Stimulated activated CD4-positive, alpha-beta T cell treated with anti-CD3 and anti-CD28 coated beads, Interleukin-1b, Interleukin-23, amount 100 ng/mL, for 48 hours (primary cell): ENCODE measurements around the gene LRRC37A.
A peak's percentile ranks its signal among the peaks of the same experiment; 100 is the strongest.
"Not testable (repeated sequence)": the region's sequence is repeated elsewhere in the genome, so short reads cannot be mapped to it uniquely, and the experiment has no call there.

ENCODE experiments used
- DNase-seq: peaks from one replicate; pipeline ENCODE4 v3.0.0-alpha.2; 2020

LRRC37A gene

DNA sequence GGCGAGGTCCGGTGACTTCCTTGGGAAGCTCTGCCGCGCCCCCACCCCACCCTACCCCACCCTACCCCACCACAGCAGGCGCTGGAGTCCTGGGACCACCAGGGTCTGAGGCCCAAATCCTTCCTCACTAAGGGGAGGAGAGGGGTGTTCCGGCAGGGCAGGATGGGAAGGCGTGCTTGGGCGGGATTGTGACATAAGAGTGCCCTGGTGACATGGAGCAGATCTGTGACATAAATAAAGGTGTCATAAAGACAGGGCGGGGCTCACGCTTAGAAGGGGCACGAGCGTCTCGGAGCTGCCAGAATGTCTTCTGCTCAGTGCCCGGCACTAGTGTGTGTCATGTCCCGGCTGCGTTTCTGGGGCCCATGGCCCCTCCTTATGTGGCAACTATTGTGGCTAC is at the start of gene LRRC37A:
Gene LRRC37A, plus strand, starts transcription at position 301 of the 400 bp plus-strand sequence. Its CDS starts 3 bp downstream, at position 304.
- DNase-seq, result not testable (repeated sequence)

DNA sequence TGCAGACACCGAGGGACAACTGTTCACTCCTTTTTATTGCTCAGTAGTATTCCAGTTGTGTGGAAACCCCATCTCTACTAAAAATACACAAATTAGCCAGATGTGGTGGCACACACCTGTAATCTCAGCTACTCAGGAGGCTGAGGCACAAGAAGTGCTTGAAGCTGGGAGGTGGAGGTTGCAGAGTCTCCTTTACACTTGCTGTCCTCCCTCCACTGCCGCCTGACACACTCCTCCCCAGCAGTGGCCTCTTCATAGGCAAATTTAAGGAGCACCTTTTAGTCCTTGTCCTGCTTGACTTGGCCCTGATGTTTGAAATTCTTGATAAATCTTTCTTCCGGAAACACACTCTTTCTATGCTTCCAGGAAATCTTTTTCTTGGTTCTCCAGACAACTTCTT is 45.8 kb upstream of the LRRC37A start:
- DNase-seq, result not testable (repeated sequence)

DNA sequence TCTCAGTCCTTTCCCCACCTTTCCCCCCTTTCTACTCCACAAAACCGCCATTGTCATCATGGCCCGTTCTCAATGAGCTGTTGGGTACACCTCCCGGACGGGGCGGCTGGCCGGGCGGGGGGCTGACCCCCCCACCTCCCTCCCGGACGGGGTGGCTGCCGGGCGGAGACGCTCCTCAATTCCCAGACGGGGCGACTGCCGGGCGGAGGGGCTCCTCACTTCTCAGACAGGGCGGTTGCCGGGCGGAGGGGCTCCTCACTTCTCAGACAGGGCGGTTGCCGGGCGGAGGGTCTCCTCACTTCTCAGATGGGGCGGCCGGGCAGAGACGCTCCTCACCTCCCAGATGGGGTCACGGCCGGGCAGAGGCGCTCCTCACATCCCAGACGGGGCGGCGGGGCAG is 42.1 kb upstream of the LRRC37A start:
- DNase-seq, result not testable (repeated sequence)

DNA sequence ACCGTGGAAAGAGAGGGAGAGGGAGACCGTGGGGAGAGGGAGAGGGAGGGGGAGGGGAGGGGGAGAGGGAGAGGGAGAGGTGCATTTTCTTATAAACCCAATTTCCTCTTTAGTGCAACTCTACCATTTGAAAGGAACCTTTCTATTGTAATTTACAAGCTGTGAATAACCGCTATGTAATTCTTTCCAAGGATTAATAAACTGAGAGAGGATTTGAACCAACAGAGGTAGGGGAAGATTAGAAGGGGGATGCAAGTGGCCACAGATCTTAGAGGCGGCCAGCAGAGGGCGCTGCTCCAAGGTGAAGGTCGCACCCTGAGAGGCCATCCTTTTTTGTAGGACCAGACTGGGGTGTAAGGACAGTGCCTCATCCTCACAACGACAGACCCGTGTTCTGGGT is 41.2 kb upstream of the LRRC37A start:
- peak; percentile 81 for DNase-seq

DNA sequence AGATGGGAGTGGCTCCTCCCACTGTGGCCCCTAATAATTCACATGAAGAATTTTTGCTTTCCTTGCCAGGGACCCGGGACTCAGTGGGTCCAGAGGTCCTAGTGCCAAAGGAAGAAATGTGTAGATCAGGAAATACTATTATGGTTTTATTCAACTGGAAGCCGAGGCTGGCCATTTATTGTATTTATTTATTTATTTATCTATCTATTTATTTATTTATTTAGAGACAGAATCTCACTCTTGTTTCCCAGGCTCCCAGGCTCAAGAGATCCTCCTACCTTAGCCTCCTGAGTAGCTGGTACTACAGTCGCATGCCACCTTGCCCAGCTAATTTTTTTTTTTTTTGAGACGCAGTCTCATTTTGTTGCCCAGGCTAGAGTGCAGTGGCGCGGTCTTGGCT is 40.7 kb upstream of the LRRC37A start:
- not testable (repeated sequence) for DNase-seq

DNA sequence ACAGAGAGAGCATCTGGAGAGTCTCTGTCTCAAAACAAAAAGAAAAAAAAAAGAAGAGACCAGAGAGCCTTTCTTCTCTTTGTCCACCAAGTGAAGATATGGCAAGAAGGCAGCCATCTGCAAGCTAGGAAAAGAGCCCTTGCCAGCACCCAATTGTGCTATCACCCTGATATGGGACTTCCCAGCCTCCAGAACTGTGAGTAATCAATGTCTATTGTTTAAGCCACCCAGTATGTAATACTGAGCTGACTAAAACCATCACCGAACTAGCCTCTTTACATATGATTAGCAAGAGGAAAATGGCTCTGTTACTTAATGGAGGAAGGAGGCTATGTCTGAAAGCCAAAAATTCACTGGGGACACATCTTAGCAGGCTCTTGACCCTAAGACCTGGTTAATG is 38.6 kb upstream of the LRRC37A start:
- not testable (repeated sequence) for DNase-seq

DNA sequence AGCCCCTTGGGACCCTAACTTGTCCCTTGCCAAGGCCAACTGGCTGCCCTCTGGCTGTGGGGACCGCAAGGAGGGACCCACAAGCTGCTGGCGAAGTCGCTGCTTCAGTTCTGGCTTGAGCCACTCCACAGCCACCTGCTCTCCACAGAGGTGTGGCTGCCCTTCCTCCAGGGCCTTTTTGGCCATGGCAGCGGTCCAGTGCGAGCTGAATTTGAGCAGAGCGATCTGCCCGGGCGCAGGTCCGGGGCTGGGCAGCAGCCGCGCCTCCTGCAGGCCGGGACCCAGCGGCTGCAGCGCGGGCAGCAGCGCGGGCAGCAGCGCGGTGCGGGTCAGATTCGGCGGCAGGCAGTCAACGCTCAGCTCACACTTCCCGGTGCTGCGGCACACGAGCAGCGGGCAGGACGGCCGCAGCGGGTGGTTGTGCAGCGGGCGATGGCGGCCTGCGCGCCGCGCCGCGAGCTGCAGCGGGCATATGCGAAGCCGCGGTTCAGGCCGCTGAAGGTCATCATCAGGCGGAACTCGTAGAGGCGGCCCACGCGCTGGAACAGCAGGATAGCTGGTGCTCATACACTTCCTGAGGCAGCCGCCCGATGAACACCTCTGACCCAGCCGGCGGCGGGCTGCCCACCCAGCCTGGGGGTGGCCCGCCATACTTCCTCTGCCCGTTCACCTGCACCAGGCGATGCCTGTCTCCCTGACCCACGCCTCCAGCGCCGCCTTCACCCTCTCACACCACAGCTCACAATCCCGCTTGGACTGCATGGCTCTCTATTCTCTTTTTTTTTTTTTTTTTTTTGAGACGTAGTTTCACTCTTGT is 34.9 kb upstream of the LRRC37A start:
- not testable (repeated sequence) for DNase-seq

DNA sequence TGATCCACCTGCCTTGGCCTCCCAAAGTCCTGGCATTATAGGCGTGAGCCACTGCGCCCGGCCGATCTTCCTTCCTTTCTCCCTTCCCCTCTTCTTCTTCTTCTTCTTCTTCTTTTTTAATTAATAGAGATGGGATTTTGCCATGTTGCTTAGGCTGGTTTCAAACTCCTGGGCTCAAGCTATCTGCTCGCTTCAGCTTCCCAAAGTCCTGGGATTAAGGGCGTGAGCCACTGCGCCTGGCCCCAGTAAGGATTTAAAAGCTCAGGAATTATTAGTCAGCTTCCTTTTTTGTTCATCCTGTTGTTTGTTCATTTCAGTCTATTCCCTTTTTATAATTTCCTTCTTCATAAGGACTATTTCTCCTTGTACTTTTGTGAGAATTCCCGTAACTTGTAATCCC is 32.7 kb upstream of the LRRC37A start:
- no peak for DNase-seq

DNA sequence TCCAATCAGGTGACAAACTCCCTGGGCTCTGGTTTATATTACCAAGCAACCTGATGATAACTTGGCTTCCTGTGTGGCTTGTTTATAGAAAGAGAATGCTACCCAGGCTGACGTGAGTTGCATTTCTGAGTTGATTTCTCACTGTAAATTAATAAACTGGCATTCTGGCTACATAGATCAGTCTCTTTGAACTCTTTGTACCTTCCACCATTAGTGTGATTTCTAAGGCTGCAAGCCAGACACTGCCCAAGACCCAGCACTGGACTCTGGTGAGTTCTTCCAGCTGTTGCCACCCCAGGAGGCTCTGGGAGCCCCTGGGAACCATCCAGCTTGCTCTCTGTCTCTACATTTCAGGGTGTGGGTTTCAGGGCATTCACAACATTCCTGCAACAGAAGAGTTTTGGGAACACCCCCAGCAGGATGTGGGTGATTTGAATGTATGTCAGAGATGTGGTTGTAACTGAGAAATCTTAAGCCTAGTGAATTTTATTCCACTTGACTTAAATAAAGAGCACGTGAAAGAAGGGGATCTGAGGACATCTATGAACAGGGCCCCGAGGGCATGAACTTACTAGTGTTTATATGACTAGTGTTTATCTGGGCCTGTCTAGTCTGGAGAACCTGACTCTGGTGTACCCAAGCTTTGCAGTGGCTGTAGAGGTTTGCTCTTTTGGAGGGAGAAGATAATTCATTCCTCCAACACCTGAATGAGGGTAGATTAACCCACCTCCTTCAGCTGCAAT is 30.3 kb upstream of the LRRC37A start:
- DNase-seq, result peak; percentile 16

DNA sequence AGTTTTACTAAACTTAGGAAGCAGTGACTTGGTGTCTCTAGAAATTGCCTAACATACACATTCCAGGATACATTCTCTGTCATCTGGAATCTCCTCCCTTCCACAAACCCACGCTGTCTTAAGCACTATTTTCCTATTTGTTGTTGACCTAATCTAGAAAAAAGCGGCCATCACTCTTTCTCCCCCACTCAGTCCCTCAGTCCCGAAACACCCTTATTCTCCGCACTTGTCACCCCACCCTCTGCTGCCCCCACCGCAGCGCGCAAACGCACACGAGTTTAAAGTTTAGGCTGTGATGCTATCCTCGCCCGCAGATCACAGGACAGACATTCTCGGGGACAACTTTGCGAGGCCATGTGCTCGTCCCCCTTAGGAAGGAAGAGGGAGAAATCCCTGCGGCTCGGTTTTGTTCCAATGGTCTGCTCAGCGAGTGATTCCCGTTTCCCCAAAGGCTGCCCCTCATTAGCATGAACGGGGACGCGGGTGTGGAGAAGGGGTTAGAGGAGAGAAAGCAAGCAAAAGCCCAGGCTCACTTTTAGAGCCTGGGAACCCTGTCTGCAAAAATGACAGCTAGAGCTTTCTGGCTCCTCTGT is 28.8 kb upstream of the LRRC37A start:
- DNase-seq, result not testable (repeated sequence)

DNA sequence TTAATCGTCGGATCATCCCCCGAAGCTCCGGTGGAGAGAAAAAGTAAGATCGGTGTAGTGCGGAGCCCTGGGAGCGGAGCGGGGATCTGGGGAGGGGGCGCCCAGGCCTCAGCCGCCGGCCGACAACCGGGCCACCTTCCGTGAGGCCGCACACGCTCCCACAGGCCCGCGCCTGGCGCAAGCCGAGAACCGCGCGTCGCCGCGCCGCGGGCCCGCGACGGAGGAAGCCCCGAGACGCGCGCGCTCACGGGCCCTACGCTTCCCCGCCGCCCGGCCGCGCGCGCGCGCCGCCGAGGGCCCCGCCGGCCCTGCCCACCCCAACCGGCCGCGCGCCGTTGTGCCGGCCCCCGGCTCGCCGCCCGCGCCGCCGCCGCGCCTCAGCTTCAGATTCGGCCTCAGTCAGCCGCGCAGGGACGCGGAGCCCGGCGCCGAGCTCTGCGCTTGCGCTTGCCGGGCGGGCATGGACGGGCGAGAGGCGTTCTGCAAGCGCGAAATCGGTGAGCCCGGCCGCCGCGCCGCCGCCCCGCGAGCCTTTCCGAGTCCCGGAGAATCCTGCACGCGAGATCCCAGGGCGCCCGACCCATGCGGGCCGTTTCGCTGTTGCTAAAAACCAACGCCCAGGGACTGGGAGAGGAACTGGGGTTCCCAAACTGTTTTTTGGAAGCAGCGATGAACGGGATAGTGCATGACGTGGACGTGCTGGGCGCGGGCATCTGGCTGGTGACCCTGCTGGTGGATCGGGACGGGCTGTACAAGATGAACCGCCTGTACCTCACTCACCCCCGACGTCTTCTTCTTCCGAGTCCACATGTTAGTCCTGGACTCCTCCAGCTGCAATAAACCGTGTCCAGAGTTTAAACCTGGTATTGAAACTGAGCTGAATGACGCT is 28.0 kb upstream of the LRRC37A start:
- peak; percentile 85 for DNase-seq

DNA sequence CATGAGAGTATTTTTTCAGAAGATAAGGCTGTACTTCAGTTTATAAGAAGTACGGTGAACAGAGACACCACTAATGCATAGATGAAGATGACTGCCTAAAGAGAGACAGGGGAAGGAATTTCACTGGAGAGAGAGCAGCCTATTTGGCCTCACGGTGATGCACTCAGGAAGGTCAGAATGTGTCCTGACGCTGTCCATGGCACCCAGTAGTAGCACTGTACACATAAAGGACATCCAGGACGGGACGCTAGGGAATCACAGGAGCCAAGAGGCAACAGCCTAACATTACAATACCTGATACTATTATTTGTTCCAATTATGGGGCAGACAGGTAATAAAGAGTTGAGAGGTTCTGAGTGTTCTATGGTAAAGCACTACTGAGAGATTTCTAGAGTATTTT is 24.9 kb upstream of the LRRC37A start:
- DNase-seq, result no peak

DNA sequence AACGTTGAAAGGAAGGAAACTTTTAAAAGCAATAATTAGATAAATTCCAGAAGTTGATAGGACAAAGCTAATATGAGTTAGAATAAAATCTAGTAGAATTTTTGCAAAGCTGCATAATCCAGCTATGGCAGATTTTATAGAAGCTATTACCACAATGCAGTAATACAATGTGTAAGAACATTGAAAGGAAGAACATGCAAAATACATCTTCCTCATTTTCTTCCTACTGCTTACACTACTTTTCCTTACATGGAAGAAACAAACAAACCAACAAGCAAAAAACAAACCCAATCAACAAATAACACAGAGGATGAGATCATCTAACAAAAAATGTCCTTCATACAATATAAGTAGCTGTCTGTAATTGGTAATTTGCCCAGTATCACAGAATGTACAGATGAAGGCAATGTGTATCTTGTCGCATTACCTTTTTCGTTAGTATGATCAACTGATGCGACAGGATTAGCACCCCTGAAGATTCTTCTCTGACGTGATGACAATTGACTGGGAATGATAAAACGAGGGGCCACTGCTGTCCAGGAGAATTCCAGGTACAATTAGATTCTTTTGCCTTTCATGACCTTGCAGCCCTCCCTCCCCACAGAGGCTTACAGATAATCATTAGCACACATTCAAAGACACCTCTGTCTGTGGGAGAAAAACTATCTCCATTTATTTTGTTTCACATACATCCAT is 21.2 kb upstream of the LRRC37A start:
- no peak for DNase-seq

DNA sequence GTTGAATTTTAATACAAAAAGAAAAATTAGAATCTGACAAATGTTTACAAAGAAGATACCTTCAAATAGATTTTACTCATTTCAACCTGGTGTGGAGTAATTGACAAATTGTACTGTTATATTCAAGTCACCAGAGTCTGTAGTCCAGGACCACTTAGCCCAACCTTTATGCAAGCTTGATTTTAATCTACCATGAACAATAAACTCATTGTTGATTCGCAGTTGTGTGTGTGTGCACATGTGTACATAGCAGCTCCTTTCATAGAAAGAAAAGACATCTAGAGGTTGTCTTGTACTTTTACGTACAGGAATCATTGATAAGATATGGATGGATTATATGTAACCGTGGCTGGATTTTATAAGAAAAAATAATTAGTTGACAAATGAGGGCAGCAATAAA is 20.7 kb upstream of the LRRC37A start:
- no peak for DNase-seq

DNA sequence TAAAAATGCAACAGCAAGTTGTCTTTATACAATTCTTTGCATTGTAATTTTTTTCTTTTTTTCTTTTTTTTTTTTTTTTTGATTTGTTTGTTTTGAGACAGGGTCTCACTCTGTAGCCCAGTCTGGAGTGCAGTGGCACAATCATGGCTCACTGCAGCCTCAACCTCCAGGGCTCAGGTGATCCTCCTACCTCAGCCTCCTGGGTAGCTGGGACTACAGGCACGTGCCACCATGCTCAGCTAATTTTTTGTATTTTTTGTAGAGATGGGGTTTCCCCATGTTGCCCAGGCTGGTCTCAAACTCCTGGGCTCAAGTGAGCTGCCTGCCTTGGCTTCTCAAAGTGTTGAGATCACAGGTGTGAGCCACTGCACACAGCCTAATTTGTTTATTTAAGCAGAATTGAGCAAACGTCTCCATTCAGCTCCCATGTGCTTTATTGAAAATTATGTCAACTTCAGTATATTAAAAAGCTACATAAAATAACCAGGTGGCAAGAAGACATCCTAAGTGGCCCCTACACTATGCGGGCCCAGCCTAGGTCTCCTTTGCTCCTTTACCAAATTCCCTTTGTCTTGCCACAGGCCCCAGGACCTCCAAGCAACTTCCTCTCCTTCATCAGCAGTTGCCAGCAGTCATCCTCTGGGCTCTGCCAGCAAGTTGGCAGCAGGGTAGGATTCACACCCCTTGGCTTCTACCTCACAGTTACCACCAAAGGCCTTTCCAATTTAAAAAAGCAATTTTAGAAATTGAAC is 18.0 kb upstream of the LRRC37A start:
- DNase-seq, result not testable (repeated sequence)

DNA sequence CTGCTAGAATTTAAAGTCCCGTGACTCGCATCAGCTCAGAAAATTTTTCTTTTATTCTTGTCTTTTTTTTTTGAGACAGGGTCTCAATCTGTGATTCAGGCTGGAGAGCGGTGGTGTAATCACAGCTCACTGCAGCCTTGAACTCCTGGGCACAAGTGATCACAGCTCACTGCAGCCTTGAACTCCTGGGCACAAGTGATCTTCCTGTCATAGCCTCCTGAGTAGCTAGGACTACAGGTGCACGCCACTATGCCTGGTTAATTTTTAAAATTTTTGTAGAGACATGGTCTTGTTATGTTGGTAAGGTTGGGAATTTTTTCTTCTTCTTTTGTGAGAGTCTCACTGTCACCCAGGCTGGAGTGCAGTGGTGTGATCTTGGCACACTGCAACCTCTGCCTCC is 13.6 kb upstream of the LRRC37A start:
- DNase-seq, result not testable (repeated sequence)

DNA sequence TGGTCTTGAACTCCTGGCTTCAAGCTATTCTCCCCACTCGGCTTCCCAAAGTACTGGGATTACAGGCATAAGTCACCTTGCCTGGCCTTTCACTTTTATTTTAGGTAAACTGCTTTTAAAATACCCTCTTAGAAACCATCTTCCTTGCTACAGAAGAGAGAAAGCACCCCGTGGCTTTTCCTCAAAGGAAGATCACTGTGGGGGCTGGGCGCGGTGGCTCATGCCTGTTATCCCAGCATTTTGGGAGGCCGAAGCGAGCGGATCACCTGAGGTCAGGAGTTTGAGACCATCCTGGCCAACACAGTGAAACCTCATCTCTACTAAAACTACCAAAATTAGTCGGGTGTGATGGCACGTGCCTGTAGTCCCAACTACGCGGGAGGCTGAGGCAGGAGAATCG is 12.3 kb upstream of the LRRC37A start:
- DNase-seq, result not testable (repeated sequence)

DNA sequence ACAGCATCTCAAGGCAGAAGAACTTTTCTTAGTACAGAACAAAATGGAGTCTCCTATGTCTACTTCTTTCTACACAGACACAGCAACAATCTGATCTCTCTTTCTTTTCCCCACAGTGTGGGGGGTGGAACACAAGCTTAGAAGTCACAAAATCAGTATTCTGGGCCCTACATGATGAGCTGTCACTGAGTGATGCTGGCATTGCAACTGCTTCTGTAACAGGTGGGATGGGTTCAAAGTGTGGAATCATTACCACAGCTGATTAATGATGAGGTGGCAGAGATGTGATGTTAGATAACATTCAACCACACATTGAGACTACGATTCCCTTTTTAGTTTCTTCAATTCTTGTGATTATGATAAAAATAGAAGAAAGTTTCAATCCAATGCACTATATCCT is 10.5 kb upstream of the LRRC37A start:
- peak; percentile 79 for DNase-seq

DNA sequence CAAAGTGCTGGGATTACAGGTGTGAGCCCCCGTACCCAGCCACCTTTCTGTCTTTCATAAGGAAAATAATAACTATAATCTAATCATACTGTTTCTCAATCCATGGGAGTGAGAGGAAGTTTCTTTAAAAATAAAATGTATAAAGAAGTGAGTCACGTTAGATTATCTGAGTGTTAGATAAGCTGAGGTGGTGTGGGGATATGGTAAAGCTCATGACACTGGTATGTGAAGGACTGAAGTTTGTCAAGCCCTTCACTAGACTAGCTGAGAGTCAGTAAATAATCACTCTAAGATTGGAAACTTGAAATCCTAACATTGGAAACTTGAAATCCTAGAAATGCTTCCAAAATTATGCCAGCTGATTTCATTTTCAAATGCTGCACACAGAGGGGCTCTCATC is 9.4 kb upstream of the LRRC37A start:
- not testable (repeated sequence) for DNase-seq

DNA sequence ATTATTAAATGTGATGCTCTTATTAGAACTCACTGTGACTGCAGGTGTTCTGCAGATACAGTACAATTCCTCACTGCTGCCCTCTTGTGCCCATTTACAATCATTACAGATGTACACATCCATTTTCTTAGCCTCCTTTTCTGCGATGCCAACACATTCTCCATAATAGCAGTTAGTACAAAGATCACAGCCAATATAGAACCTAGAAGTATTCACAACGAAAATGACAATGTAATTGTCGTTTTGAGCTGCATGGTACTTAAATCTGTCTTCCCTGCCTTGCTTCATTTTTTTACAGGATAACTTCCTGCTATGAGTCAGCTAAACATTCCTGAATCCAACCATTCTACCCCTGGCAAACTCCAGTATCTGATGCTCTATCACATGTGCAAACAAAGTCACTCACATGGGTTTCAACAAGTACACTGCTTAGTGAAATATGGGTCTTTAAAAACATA is 8.1 kb upstream of the LRRC37A start:
- peak; percentile 56 for DNase-seq

DNA sequence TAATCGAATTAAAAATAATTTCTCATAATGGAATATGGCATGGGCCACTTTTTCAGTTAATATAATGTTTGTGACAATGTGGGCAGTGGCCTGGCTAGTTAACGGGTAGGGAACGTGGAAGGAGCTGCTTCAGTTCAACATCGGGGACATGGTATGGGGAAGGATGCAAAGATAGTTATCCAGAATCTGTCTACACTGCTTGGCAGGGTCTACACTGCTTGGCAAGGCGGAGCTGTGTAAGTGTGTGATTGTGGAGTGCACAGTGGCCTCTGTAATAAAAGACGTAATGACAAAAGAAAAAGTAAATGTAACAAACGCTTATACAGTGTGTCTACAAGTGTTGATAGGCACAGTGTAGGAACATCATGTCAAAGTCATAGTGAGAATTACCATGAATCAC is 7.3 kb upstream of the LRRC37A start:
- DNase-seq, result not testable (repeated sequence)
